ENCODE data around the gene SLC12A8. TPM values are rescaled to one million over a fixed set of nuclear protein-coding genes. Genes with fewer than 3 reads are reported as not detected.

SLC12A8 gene
- polyA plus RNA-seq, 1 donor = 21.6 TPM

- H3K36me3 ChIP-seq (ENCODE audit: control insufficient read depth, insufficient read depth, low read length) = no peaks in the 10 kb centered on the region
- DNase-seq = peak; percentile 87 to 95
- peak overlapping the region; percentile 90 for H3K27ac ChIP-seq (ENCODE audit: low read length)
- H3K4me3 ChIP-seq (ENCODE audit: low read length) = no peak overlapping the region
- H3K4me1 ChIP-seq (ENCODE audit: control insufficient read depth, insufficient read depth, low read length) = peaks cover 30% of the 10 kb centered on the region
- WGBS (ENCODE audit: insufficient coverage, low lambda C conversion rate) = 33% methylated on average over 1 of the region's 8 CpGs
- no peaks in the 10 kb centered on the region for H3K9me3 ChIP-seq (ENCODE audit: control insufficient read depth, low read depth, low read length)
- no peaks in the 10 kb centered on the region for H3K27me3 ChIP-seq (ENCODE audit: control insufficient read depth, insufficient read depth, low read length)
These were observed 6.7 kb upstream of the SLC12A8 start for GRCh38 chr3:125219261-125219701.

DNA sequence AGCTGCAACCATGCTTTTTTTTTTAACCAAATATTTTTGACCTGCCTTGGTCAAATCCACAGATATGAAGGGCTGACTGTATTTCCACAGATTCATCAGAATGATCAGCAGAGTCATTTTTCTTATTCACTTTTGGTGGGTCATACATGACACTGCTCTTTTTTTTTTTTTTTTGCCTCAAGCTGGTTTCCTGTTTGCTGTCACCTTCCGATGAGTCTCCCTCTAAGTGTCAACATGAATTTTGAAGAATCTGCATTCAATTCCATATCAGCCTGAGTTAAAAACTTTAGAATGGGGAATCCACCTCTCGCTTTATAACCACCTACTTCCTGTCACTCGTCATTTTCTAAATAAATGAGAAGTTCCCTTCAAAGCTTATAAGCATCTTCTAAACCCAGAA lies 2.2 kb upstream of the SLC12A8 start:
- H3K4me3 ChIP-seq (ENCODE audit: low read length) = no peak overlapping the region
- H3K27ac ChIP-seq (ENCODE audit: low read length) = no peak overlapping the region
- no peak for DNase-seq
- H3K27me3 ChIP-seq (ENCODE audit: control insufficient read depth, insufficient read depth, low read length) = peaks cover 15% of the 10 kb centered on the region
- H3K36me3 ChIP-seq (ENCODE audit: control insufficient read depth, insufficient read depth, low read length) = no peaks in the 10 kb centered on the region
- peaks cover 17% of the 10 kb centered on the region for H3K4me1 ChIP-seq (ENCODE audit: control insufficient read depth, insufficient read depth, low read length)
- 67% methylated on average over 2 of the region's 3 CpGs for WGBS (ENCODE audit: insufficient coverage, low lambda C conversion rate)
- H3K9me3 ChIP-seq (ENCODE audit: control insufficient read depth, low read depth, low read length) = no peaks in the 10 kb centered on the region

DNA sequence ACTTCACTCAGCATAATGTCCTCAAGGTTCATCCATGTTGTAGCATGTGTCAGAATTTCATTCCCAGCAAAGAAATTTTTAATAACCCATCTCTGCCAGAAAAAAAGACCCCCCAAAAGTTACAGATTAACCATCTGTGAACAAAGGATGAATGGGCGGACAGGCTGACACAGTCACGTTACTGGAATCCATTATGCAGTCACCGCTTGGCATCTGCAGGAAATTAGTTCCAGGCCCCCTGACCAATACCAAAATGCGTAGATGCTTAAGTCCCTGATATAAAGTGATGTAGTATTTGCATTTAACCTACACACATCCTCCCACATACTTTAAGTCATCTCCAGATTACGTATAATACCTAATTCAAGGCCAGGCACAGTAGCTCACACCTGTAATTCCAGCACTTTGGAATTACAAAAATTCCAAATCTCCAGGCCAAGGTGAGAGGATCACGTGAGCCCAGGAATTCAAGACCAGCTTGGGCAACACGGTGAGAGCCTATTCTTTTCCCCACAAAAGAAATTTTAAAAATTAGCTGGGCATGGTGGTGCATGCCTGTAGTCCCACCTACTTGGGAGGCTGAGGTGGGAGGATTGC lies 1.5 kb upstream of the SLC12A8 start:
- Histone ChIP-seq H3K27me3 (ENCODE audit: control insufficient read depth, insufficient read depth, low read length) (peaks cover 15% of the 10 kb centered on the region), H3K4me3 (ENCODE audit: low read length) (no peak overlapping the region), H3K9me3 (ENCODE audit: control insufficient read depth, low read depth, low read length) (no peaks in the 10 kb centered on the region), H3K36me3 (ENCODE audit: control insufficient read depth, insufficient read depth, low read length) (no peaks in the 10 kb centered on the region), H3K27ac (ENCODE audit: low read length) (no peak overlapping the region), H3K4me1 (ENCODE audit: control insufficient read depth, insufficient read depth, low read length) (peaks cover 13% of the 10 kb centered on the region)
- no CpG with 5 or more reads among the region's 7 CpGs for WGBS (ENCODE audit: insufficient coverage, low lambda C conversion rate)
- DNase-seq = no peak

GRCh38 chr3:125213364-125213755 lies 812 bp upstream of the SLC12A8 start:
- Histone ChIP-seq H3K27me3 (ENCODE audit: control insufficient read depth, insufficient read depth, low read length) (peaks cover 15% of the 10 kb centered on the region), H3K4me3 (ENCODE audit: low read length) (peak overlapping the region; percentile 71), H3K36me3 (ENCODE audit: control insufficient read depth, insufficient read depth, low read length) (no peaks in the 10 kb centered on the region), H3K4me1 (ENCODE audit: control insufficient read depth, insufficient read depth, low read length) (peaks cover 7% of the 10 kb centered on the region), H3K9me3 (ENCODE audit: control insufficient read depth, low read depth, low read length) (no peaks in the 10 kb centered on the region), H3K27ac (ENCODE audit: low read length) (no peak overlapping the region)
- DNase-seq = no peak
- WGBS (ENCODE audit: insufficient coverage, low lambda C conversion rate) = no CpG with 5 or more reads among the region's 4 CpGs

GRCh38 chr3:125212091-125212508 lies 448 bp downstream of the SLC12A8 start:
- Histone ChIP-seq H3K27me3 (ENCODE audit: control insufficient read depth, insufficient read depth, low read length) (peaks cover 15% of the 10 kb centered on the region), H3K36me3 (ENCODE audit: control insufficient read depth, insufficient read depth, low read length) (no peaks in the 10 kb centered on the region), H3K27ac (ENCODE audit: low read length) (no peak overlapping the region), H3K4me3 (ENCODE audit: low read length) (peak overlapping the region; percentile 71), H3K4me1 (ENCODE audit: control insufficient read depth, insufficient read depth, low read length) (no peaks in the 10 kb centered on the region), H3K9me3 (ENCODE audit: control insufficient read depth, low read depth, low read length) (no peaks in the 10 kb centered on the region)
- no CpG with 5 or more reads among the region's 28 CpGs for WGBS (ENCODE audit: insufficient coverage, low lambda C conversion rate)
- DNase-seq = peak in 1 of 2 donors; percentile 53

- Histone ChIP-seq H3K9me3 (ENCODE audit: control insufficient read depth, low read depth, low read length) (no peaks in the 10 kb centered on the region), H3K27ac (ENCODE audit: low read length) (no peak overlapping the region), H3K27me3 (ENCODE audit: control insufficient read depth, insufficient read depth, low read length) (peaks cover 15% of the 10 kb centered on the region), H3K4me1 (ENCODE audit: control insufficient read depth, insufficient read depth, low read length) (no peaks in the 10 kb centered on the region), H3K36me3 (ENCODE audit: control insufficient read depth, insufficient read depth, low read length) (no peaks in the 10 kb centered on the region), H3K4me3 (ENCODE audit: low read length) (peak overlapping the region; percentile 71)
- DNase-seq = peak in 1 of 2 donors; percentile 29
- no CpG with 5 or more reads among the region's 11 CpGs for WGBS (ENCODE audit: insufficient coverage, low lambda C conversion rate)
These were observed 941 bp downstream of the SLC12A8 start for GRCh38 chr3:125211523-125212090.

DNA sequence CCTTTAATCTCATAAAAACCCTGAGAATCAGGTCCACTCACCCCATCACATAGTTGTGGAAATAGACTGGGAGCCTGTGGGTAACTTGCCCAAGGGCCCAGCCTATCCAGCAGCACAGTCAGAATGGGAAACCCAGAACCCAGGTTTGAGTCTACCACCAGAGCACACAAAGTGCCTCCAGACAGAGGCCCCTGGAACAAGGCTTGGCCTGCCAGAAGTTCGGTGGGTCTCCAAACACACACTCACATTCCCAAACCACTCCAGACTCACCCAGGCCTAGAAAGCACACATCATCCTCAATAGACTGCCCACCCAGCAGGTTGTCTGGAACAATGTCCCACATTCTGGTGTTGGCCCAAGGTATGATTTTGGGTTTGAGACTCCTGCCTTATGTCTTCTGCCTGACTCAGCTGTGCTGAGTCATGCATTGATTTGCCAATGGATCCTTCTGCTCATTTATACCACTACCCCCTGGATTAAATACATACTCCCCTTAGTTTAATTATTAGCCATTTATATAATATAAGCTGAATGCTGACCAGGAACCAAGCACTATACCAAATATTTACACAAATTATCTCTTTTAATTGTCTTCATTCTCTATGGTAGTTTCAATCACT lies 4.5 kb downstream of the SLC12A8 start:
- no peak overlapping the region for H3K4me3 ChIP-seq (ENCODE audit: low read length)
- H3K4me1 ChIP-seq (ENCODE audit: control insufficient read depth, insufficient read depth, low read length) = no peaks in the 10 kb centered on the region
- H3K27ac ChIP-seq (ENCODE audit: low read length) = no peak overlapping the region
- DNase-seq = peak in 1 of 2 donors; percentile 31
- H3K36me3 ChIP-seq (ENCODE audit: control insufficient read depth, insufficient read depth, low read length) = no peaks in the 10 kb centered on the region
- H3K9me3 ChIP-seq (ENCODE audit: control insufficient read depth, low read depth, low read length) = no peaks in the 10 kb centered on the region
- peaks cover 12% of the 10 kb centered on the region for H3K27me3 ChIP-seq (ENCODE audit: control insufficient read depth, insufficient read depth, low read length)
- no CpG with 5 or more reads among the region's 1 CpG for WGBS (ENCODE audit: insufficient coverage, low lambda C conversion rate)

DNA sequence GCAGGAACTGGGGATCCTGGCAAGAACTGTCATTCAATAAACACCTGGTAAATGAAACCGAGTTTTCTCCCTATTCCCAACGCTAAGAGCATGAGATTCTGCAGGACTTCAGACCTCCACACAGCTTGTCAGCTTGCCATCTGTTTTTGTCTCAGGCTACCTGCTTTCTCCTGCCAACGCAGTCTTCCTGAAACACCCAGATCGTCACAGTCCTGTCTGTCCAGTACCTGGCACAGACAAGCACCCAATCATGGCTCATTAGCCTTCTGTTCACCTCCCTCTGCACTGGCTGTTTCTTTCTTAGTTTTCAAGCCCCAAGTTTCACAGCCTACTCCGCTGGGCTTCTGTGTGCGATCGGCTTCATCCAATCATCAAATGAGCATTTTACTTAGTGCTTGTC lies 5.0 kb downstream of the SLC12A8 start:
- Histone ChIP-seq H3K4me1 (ENCODE audit: control insufficient read depth, insufficient read depth, low read length) (no peaks in the 10 kb centered on the region), H3K4me3 (ENCODE audit: low read length) (no peak overlapping the region), H3K27me3 (ENCODE audit: control insufficient read depth, insufficient read depth, low read length) (peaks cover 8% of the 10 kb centered on the region), H3K9me3 (ENCODE audit: control insufficient read depth, low read depth, low read length) (no peaks in the 10 kb centered on the region), H3K36me3 (ENCODE audit: control insufficient read depth, insufficient read depth, low read length) (no peaks in the 10 kb centered on the region), H3K27ac (ENCODE audit: low read length) (no peak overlapping the region)
- WGBS (ENCODE audit: insufficient coverage, low lambda C conversion rate) = no CpG with 5 or more reads among the region's 7 CpGs
- DNase-seq = peak; percentile 57 to 82

DNA sequence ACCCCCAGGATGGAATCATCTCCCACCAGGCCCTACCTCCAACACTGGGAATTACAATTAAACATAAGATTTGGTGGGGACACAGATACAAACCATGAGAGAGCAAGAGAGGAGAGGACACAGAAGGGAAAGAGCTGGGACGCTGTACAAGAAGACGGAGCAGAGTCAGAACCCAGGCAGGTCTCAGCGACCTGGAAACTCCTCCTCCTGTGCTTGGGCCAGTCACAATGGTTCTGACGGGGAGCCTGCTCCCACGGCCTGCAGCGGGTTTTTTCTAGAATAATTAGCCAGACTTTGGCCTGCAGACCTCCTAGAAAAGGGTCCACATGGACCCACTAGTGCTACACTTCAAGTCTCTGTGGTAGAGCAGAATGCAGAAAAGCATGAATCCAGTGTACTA lies 5.6 kb downstream of the SLC12A8 start:
- no peaks in the 10 kb centered on the region for H3K36me3 ChIP-seq (ENCODE audit: control insufficient read depth, insufficient read depth, low read length)
- no CpG with 5 or more reads among the region's 6 CpGs for WGBS (ENCODE audit: insufficient coverage, low lambda C conversion rate)
- no peak overlapping the region for H3K27ac ChIP-seq (ENCODE audit: low read length)
- no peaks in the 10 kb centered on the region for H3K4me1 ChIP-seq (ENCODE audit: control insufficient read depth, insufficient read depth, low read length)
- peaks cover 4% of the 10 kb centered on the region for H3K27me3 ChIP-seq (ENCODE audit: control insufficient read depth, insufficient read depth, low read length)
- H3K9me3 ChIP-seq (ENCODE audit: control insufficient read depth, low read depth, low read length) = no peaks in the 10 kb centered on the region
- DNase-seq = peak in 1 of 2 donors; percentile 13
- no peak overlapping the region for H3K4me3 ChIP-seq (ENCODE audit: low read length)

DNA sequence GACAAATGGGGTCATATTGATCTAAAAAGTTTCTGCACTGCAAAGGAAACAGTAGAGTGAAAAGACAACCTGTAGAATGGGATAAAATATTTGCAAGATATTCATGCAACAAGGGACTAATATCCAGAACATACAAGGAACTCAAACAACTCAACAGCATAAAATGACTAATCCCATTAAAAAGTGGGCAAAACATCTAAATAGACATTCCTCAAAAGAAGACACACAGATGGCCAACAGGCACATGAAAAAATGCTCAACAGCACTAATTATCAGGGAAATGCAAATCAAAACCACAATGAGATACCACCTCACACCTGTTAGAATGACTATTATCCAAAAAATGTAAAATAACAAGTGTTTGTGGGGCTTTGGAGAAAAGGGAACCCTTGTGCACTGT lies 8.8 kb downstream of the SLC12A8 start:
- no peaks in the 10 kb centered on the region for H3K9me3 ChIP-seq (ENCODE audit: control insufficient read depth, low read depth, low read length)
- no peak overlapping the region for H3K4me3 ChIP-seq (ENCODE audit: low read length)
- DNase-seq = no peak
- no peaks in the 10 kb centered on the region for H3K27me3 ChIP-seq (ENCODE audit: control insufficient read depth, insufficient read depth, low read length)
- no peak overlapping the region for H3K27ac ChIP-seq (ENCODE audit: low read length)
- no peaks in the 10 kb centered on the region for H3K4me1 ChIP-seq (ENCODE audit: control insufficient read depth, insufficient read depth, low read length)
- H3K36me3 ChIP-seq (ENCODE audit: control insufficient read depth, insufficient read depth, low read length) = no peaks in the 10 kb centered on the region

- Histone ChIP-seq H3K27me3 (ENCODE audit: control insufficient read depth, insufficient read depth, low read length) (no peaks in the 10 kb centered on the region), H3K9me3 (ENCODE audit: control insufficient read depth, low read depth, low read length) (no peaks in the 10 kb centered on the region), H3K4me3 (ENCODE audit: low read length) (no peak overlapping the region), H3K36me3 (ENCODE audit: control insufficient read depth, insufficient read depth, low read length) (no peaks in the 10 kb centered on the region), H3K4me1 (ENCODE audit: control insufficient read depth, insufficient read depth, low read length) (no peaks in the 10 kb centered on the region), H3K27ac (ENCODE audit: low read length) (no peak overlapping the region)
- no peak for DNase-seq
- no CpG with 5 or more reads among the region's 4 CpGs for WGBS (ENCODE audit: insufficient coverage, low lambda C conversion rate)
These were observed 10.4 kb downstream of the SLC12A8 start for GRCh38 chr3:125202197-125202596.

Data from large intestine (tissue), 3 donors.